Keratinocyte (primary cell): Measurements from ENCODE around the gene KRTAP10-11. TPM values are rescaled to one million over a fixed set of nuclear protein-coding genes. Genes with fewer than 3 reads are reported as not detected.

Experiments
- DNase-seq: peaks from one replicate; pipeline ENCODE4 v3.0.0-alpha.2; 2011; ENCODE audit warnings: low read depth, missing footprints, low spot score
- FAIRE-seq: peaks from 2 replicates; lab custom pipeline; 2011; peaks lifted over from hg19 to GRCh38; lab: Jason Lieb, UNC
- H2AFZ ChIP-seq: 2 replicates; pipeline ENCODE4 v1.6.0; 2012; ENCODE audit warnings: low read length, control low read depth, inconsistent platforms; ENCODE audit not compliant: control insufficient read depth
- H3K27ac ChIP-seq: 2 replicates; pipeline ENCODE4 v1.5.1; 2011; ENCODE audit warnings: low read length; ENCODE audit not compliant: control insufficient read depth, insufficient read depth
- H3K27me3 ChIP-seq: 3 replicates; pipeline ENCODE4 v1.6.0; 2011; ENCODE audit warnings: low read length; ENCODE audit not compliant: control insufficient read depth, insufficient read depth; ENCODE audit errors: extremely low read depth
- H3K36me3 ChIP-seq, 2 experiments: 2 replicates in 1 of 2; 3 replicates in 1 of 2; pipeline ENCODE4 v1.5.1; 2011; ENCODE audit warnings: low read length in 2 of 2, mild to moderate bottlenecking in 1 of 2; ENCODE audit not compliant: control insufficient read depth in 2 of 2, insufficient read depth in 2 of 2; ENCODE audit errors: extremely low read depth in 1 of 2
- H3K4me1 ChIP-seq: 3 replicates; pipeline ENCODE4 v1.5.1; 2011; ENCODE audit warnings: low read length; ENCODE audit not compliant: control insufficient read depth, insufficient read depth; ENCODE audit errors: extremely low read depth
- H3K4me2 ChIP-seq: 3 replicates; pipeline ENCODE4 v1.6.0; 2011; ENCODE audit warnings: low read depth, low read length; ENCODE audit not compliant: control insufficient read depth, insufficient read depth; ENCODE audit errors: extremely low read depth
- H3K4me3 ChIP-seq, 3 experiments: fragments of 200-600 bp in 1 of 3; sonication (generic) in 1 of 3; 2 replicates in 2 of 3; 3 replicates in 1 of 3; pipeline ENCODE4 v1.5.1; 2011 to 2016; ENCODE audit warnings: low read length in 3 of 3, mild to moderate bottlenecking in 3 of 3, control low read depth in 2 of 3, inconsistent platforms in 1 of 3, low read depth in 1 of 3, mixed read lengths in 1 of 3, mixed run types in 1 of 3, moderate library complexity in 1 of 3; ENCODE audit not compliant: control insufficient read depth in 2 of 3, insufficient read depth in 2 of 3; ENCODE audit errors: extremely low read depth in 1 of 3
- H3K79me2 ChIP-seq: 2 replicates; pipeline ENCODE4 v1.6.0; 2012; ENCODE audit warnings: low read length; ENCODE audit not compliant: control insufficient read depth, insufficient read depth
- H3K9ac ChIP-seq: 3 replicates; pipeline ENCODE4 v1.6.0; 2011; ENCODE audit warnings: low read length; ENCODE audit not compliant: control insufficient read depth, insufficient read depth; ENCODE audit errors: extremely low read depth
- H3K9me1 ChIP-seq: 3 replicates; pipeline ENCODE4 v1.6.0; 2011; ENCODE audit warnings: low read length; ENCODE audit not compliant: control insufficient read depth, insufficient read depth; ENCODE audit errors: extremely low read depth
- H3K9me3 ChIP-seq: 2 replicates; pipeline ENCODE4 v1.5.1; 2012; ENCODE audit warnings: low read depth, low read length; ENCODE audit not compliant: control insufficient read depth
- H4K20me1 ChIP-seq: 3 replicates; pipeline ENCODE4 v1.6.0; 2011; ENCODE audit warnings: low read length; ENCODE audit not compliant: control insufficient read depth, insufficient read depth; ENCODE audit errors: extremely low read depth
- CTCF ChIP-seq, 3 experiments: IDR thresholded peaks in 1 of 3; conservative IDR thresholded peaks in 1 of 3; optimal IDR thresholded peaks in 1 of 3; 2 replicates in 2 of 3; 3 replicates in 1 of 3; pipeline versions ENCODE3 to v1.5.1; 2011; ENCODE audit warnings: low read length in 3 of 3, mild to moderate bottlenecking in 3 of 3, moderate library complexity in 2 of 3, control low read depth in 1 of 3, inconsistent platforms in 1 of 3; ENCODE audit not compliant: insufficient read depth in 2 of 3; ENCODE audit errors: extremely low read depth in 1 of 3
- EZH2 ChIP-seq: IDR thresholded peaks from one replicate; pipeline ENCODE4 v1.6.1; 2012; ENCODE audit warnings: inconsistent platforms, mild to moderate bottlenecking, low read length, moderate library complexity
- dilution Hi-C: fragments of 300-500 bp; cut with MboI; formaldehyde crosslinking; loops from one replicate; pipeline ENCODE4 v1.7.0; 2020; ENCODE audit warnings: low sequenced_read_pairs; ENCODE audit not compliant: extremely low pct_ligation_motif_present
- polyA plus RNA-seq, 5 experiments: library from polyadenylated mRNA; depleted of rRNA in 3 of 5; stranded (reverse) in 3 of 5; stranded (forward) in 1 of 5; unstranded in 1 of 5; fragments of >200 nt; gene quantifications; 1 replicate in 1 of 5; 2 replicates in 3 of 5; 3 replicates in 1 of 5; pipeline versions ENCODE4 v1.2.1 to v1.2.3, GENCODE V29; 2011 to 2012; ENCODE audit warnings: missing spikeins in 2 of 5, low read depth in 1 of 5, low replicate concordance in 1 of 5

The KRTAP10-11 gene
- polyA plus RNA-seq, 1 donor (not counting 4 experiments of a cell fraction or from before 2014, with no cell fraction given) = not detected

GRCh38 chr21:44681152-44681551 lies 34.9 kb downstream of the KRTAP10-11 start:
- no peak overlapping the region for H3K4me2 ChIP-seq
- no peak for DNase-seq
- no peaks in the 10 kb centered on the region for H3K27me3 ChIP-seq
- no peak overlapping the region for H2AFZ ChIP-seq
- no peak overlapping the region for H3K4me3 ChIP-seq
- no peaks in the 10 kb centered on the region for H4K20me1 ChIP-seq
- H3K9me3 ChIP-seq = no peaks in the 10 kb centered on the region
- H3K36me3 ChIP-seq = no peaks in the 10 kb centered on the region
- no peaks in the 10 kb centered on the region for H3K79me2 ChIP-seq
- no peaks in the 10 kb centered on the region for H3K4me1 ChIP-seq
- no peak for FAIRE-seq
- dilution Hi-C loops = no loop called here
- no peak overlapping the region for H3K27ac ChIP-seq
- no peaks in the 10 kb centered on the region for H3K9me1 ChIP-seq
- H3K9ac ChIP-seq = no peak overlapping the region
- TF ChIP-seq EZH2 = no peak
- no peak for TF ChIP-seq CTCF (optimal IDR thresholded peaks at IDR 0.05 in 1 of 3, IDR thresholded peaks at IDR 0.05 in 1 of 3, conservative IDR thresholded peaks at IDR 0.05 in 1 of 3; ENCODE audit: extremely low read depth in 1 of 3, insufficient read depth in 2 of 3, low read length in 3 of 3)

GRCh38 chr21:44681861-44682579 lies 35.8 kb downstream of the KRTAP10-11 start, which contains the start of gene KRTAP12-1:
TSS of gene KRTAP12-1 (minus strand) at chr21:44682163. CDS start at chr21:44682123, 40 bp downstream.
- dilution Hi-C loops = no loop called here
- TF ChIP-seq EZH2 = no peak
- Histone ChIP-seq H3K4me1 (no peaks in the 10 kb centered on the region), H3K79me2 (no peaks in the 10 kb centered on the region), H3K4me3 (no peak within 1 kb of the TSS), H3K9ac (no peak within 1 kb of the TSS), H3K9me3 (no peaks in the 10 kb centered on the region), H2AFZ (no peak within 1 kb of the TSS), H3K4me2 (no peak within 1 kb of the TSS), H4K20me1 (no peaks in the 10 kb centered on the region), H3K27ac (no peak within 1 kb of the TSS), H3K27me3 (no peaks in the 10 kb centered on the region), H3K9me1 (no peaks in the 10 kb centered on the region), H3K36me3 (no peaks in the 10 kb centered on the region)
- FAIRE-seq (no peak), DNase-seq (no peak)
